ENCODE measurements around the gene STAT3.
"Not testable (repeated sequence)": the region's sequence is repeated elsewhere in the genome, so short reads cannot be mapped to it uniquely, and the experiment has no call there.

The STAT3 gene

GRCh38 chr17:42388381-42389134 is at the start of gene STAT3:
Gene STAT3 (minus strand): TSS chr17:42388442. CDS start chr17:42348516, 39,926 bp downstream.
- Histone ChIP-seq H3K4me3 (peak within 1 kb of the TSS; percentile 61 to 100 (median 91)), H3K27ac (peak within 1 kb of the TSS; percentile 90 to 100 (median 99))

- Histone ChIP-seq H3K4me3 (no peak overlapping the region), H3K27ac (peak overlapping the region in 18 of 21 experiments; percentile 9 to 84 (median 57))
These were observed 48.1 kb upstream of the STAT3 start for GRCh38 chr17:42436391-42436790.

GRCh38 chr17:42431758-42432161 is 43.5 kb upstream of the STAT3 start:
- H3K27ac ChIP-seq: peak overlapping the region in 1 of 21 experiments; percentile 14
- H3K4me3 ChIP-seq: no peak overlapping the region

GRCh38 chr17:42429726-42430447 is 41.6 kb upstream of the STAT3 start:
- peak overlapping the region in 7 of 21 experiments; percentile 9 to 60 (median 35) for H3K27ac ChIP-seq

GRCh38 chr17:42428141-42428944 is 40.1 kb upstream of the STAT3 start:
- Histone ChIP-seq H3K27ac (peak overlapping the region in 16 of 21 experiments; percentile 2 to 80 (median 60)), H3K4me3 (no peak overlapping the region)

More at GRCh38 chr17:42429726-42430447, 41.6 kb upstream of the STAT3 start:
- no peak overlapping the region for H3K4me3 ChIP-seq

- Histone ChIP-seq H3K27ac (peak overlapping the region in 9 of 21 experiments; percentile 21 to 97 (median 50)), H3K4me3 (no peak overlapping the region)
These were observed 36.9 kb upstream of the STAT3 start for GRCh38 chr17:42424991-42425610.

GRCh38 chr17:42423766-42424165 is 35.5 kb upstream of the STAT3 start:
- Histone ChIP-seq H3K27ac (peak overlapping the region in 19 of 21 experiments; percentile 51 to 97 (median 84)), H3K4me3 (peak overlapping the region in 4 of 7 experiments; percentile 57 to 72 (median 64))

GRCh38 chr17:42422958-42423712 is 34.9 kb upstream of the STAT3 start, which contains the start of gene CAVIN1:
Gene CAVIN1 (minus strand): TSS chr17:42423256. CDS start chr17:42423097, 159 bp downstream.
- peak within 1 kb of the TSS; percentile 71 to 97 (median 92) for H3K27ac ChIP-seq
- H3K4me3 ChIP-seq: peak within 1 kb of the TSS; percentile 55 to 72 (median 58)

GRCh38 chr17:42422412-42422957 is 34.2 kb upstream of the STAT3 start:
- Histone ChIP-seq H3K27ac (peak overlapping the region; percentile 71 to 97 (median 92)), H3K4me3 (peak overlapping the region; percentile 55 to 72 (median 58))

GRCh38 chr17:42421507-42422338 is 33.5 kb upstream of the STAT3 start:
- peak overlapping the region; percentile 55 to 72 (median 58) for H3K4me3 ChIP-seq
- peak overlapping the region; percentile 71 to 97 (median 92) for H3K27ac ChIP-seq

GRCh38 chr17:42421136-42421506 is 32.9 kb upstream of the STAT3 start:
- Histone ChIP-seq H3K4me3 (peak overlapping the region; percentile 55 to 72 (median 58)), H3K27ac (peak overlapping the region in 20 of 21 experiments; percentile 71 to 97 (median 92))

GRCh38 chr17:42417981-42418380 is 29.7 kb upstream of the STAT3 start:
- not testable (repeated sequence) for H3K4me3 ChIP-seq
- H3K27ac ChIP-seq: peak overlapping the region in 2 of 21 experiments; percentile 14 to 21

GRCh38 chr17:42414704-42415409 is 26.6 kb upstream of the STAT3 start:
- Histone ChIP-seq H3K27ac (peak overlapping the region in 16 of 21 experiments; percentile 15 to 81 (median 50)), H3K4me3 (no peak overlapping the region)

- Histone ChIP-seq H3K4me3 (no peak overlapping the region), H3K27ac (peak overlapping the region in 7 of 21 experiments; percentile 5 to 81 (median 42))
These were observed 25.3 kb upstream of the STAT3 start for GRCh38 chr17:42413464-42414040.

GRCh38 chr17:42411905-42412679 is 23.9 kb upstream of the STAT3 start:
- peak overlapping the region in 16 of 21 experiments; percentile 2 to 87 (median 70) for H3K27ac ChIP-seq
- H3K4me3 ChIP-seq: no peak overlapping the region
